ENCODE measurements around the gene RNF213. TPM values are rescaled to one million over a fixed set of nuclear protein-coding genes. Genes with fewer than 3 reads are reported as not detected.
A peak's percentile ranks its signal among the peaks of the same experiment; 100 is the strongest.

The RNF213 gene
- total RNA-seq, 1 donor from 2014 or later = 29.6 TPM

DNA sequence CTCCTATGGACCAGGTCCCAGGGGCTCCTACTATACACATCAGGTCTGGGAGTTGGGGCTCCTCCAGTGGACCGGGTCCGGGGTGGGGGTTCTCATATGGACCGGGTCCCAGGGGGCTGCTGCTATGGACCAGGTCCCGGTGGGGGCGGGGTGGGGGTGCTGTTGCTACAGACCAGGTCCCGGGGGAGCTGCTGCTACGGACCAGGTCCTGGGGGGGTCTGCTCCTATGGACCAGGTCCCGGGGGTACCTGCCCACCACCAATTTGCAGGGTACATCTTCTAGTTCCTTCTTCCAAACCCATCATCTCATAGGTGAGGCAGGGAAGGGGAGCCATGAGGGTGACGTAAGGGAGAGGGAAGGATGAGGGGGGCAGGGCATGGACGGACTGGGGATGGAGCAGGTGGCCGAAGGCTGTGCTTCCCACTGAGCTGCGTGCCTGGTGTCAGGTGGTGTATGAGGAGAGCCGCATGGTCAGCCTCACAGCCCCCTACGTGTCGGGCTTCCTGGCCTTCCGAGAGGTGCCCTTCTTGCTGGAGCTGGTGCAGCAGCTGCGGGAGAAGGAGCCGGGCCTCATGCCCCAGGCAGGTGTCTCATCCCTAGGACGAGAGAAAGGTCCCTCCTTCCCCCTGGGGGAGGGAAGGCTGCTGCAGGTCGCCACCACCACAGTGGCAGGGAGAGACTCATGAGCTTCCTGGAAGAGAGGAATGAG lies 160.9 kb downstream of the RNF213 start:
- Mint-ChIP-seq H3K4me3 (no peak overlapping the region), H3K9me3 (no peaks in the 10 kb centered on the region), H3K27me3 (ENCODE audit: low read depth) (no peaks in the 10 kb centered on the region), H3K4me1 (peaks cover 13% of the 10 kb centered on the region), H3K36me3 (ENCODE audit: low read depth) (peaks cover 3% of the 10 kb centered on the region), H3K27ac (ENCODE audit: unreplicated experiment) (no peak overlapping the region)
- TF ChIP-seq, protein P1, sequence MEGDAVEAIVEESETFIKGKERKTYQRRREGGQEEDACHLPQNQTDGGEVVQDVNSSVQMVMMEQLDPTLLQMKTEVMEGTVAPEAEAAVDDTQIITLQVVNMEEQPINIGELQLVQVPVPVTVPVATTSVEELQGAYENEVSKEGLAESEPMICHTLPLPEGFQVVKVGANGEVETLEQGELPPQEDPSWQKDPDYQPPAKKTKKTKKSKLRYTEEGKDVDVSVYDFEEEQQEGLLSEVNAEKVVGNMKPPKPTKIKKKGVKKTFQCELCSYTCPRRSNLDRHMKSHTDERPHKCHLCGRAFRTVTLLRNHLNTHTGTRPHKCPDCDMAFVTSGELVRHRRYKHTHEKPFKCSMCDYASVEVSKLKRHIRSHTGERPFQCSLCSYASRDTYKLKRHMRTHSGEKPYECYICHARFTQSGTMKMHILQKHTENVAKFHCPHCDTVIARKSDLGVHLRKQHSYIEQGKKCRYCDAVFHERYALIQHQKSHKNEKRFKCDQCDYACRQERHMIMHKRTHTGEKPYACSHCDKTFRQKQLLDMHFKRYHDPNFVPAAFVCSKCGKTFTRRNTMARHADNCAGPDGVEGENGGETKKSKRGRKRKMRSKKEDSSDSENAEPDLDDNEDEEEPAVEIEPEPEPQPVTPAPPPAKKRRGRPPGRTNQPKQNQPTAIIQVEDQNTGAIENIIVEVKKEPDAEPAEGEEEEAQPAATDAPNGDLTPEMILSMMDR (conservative IDR thresholded peaks at IDR 0.05) = no peak
- no peak for DNase-seq (ENCODE audit: low read depth, low spot score)

GRCh38 chr17:80422276-80422675 lies 161.6 kb downstream of the RNF213 start:
- no peak overlapping the region for H3K4me3 Mint-ChIP-seq
- no peaks in the 10 kb centered on the region for H3K27me3 Mint-ChIP-seq (ENCODE audit: low read depth)
- H3K9me3 Mint-ChIP-seq = no peaks in the 10 kb centered on the region
- H3K27ac Mint-ChIP-seq (ENCODE audit: unreplicated experiment) = no peak overlapping the region
- no peak for DNase-seq (ENCODE audit: low read depth, low spot score)
- peaks cover 3% of the 10 kb centered on the region for H3K36me3 Mint-ChIP-seq (ENCODE audit: low read depth)
- peaks cover 9% of the 10 kb centered on the region for H3K4me1 Mint-ChIP-seq
- TF ChIP-seq, protein P1 (conservative IDR thresholded peaks at IDR 0.05) = no peak

GRCh38 chr17:80422981-80423380 lies 162.3 kb downstream of the RNF213 start:
- Mint-ChIP-seq H3K4me1 (peaks cover 4% of the 10 kb centered on the region), H3K27me3 (ENCODE audit: low read depth) (no peaks in the 10 kb centered on the region), H3K36me3 (ENCODE audit: low read depth) (no peaks in the 10 kb centered on the region), H3K27ac (ENCODE audit: unreplicated experiment) (no peak overlapping the region), H3K4me3 (peak overlapping the region; percentile 38), H3K9me3 (no peaks in the 10 kb centered on the region)
- TF ChIP-seq, protein P1 (conservative IDR thresholded peaks at IDR 0.05) = no peak
- no peak for DNase-seq (ENCODE audit: low read depth, low spot score)

- Mint-ChIP-seq H3K9me3 (no peaks in the 10 kb centered on the region), H3K27me3 (ENCODE audit: low read depth) (no peaks in the 10 kb centered on the region), H3K4me1 (no peaks in the 10 kb centered on the region), H3K36me3 (ENCODE audit: low read depth) (no peaks in the 10 kb centered on the region), H3K4me3 (no peak overlapping the region), H3K27ac (ENCODE audit: unreplicated experiment) (no peak overlapping the region)
- TF ChIP-seq, protein P1 (conservative IDR thresholded peaks at IDR 0.05) = no peak
- DNase-seq (ENCODE audit: low read depth, low spot score) = no peak
Measured at GRCh38 chr17:80423536-80424225, 163.0 kb downstream of the RNF213 start.

GRCh38 chr17:80424261-80424660 lies 163.6 kb downstream of the RNF213 start:
- Mint-ChIP-seq H3K27me3 (ENCODE audit: low read depth) (no peaks in the 10 kb centered on the region), H3K27ac (ENCODE audit: unreplicated experiment) (no peak overlapping the region), H3K4me1 (no peaks in the 10 kb centered on the region), H3K36me3 (ENCODE audit: low read depth) (no peaks in the 10 kb centered on the region), H3K9me3 (no peaks in the 10 kb centered on the region), H3K4me3 (no peak overlapping the region)
- TF ChIP-seq, protein P1 (conservative IDR thresholded peaks at IDR 0.05) = no peak
- no peak for DNase-seq (ENCODE audit: low read depth, low spot score)

All from neural crest cell (in vitro differentiated cells).